Activated effector memory CD4-positive, alpha-beta T cell treated with Interleukin-2 at 50 U/mL for 16 hours (primary cell): ENCODE data around the gene LRBA.
"Not testable (repeated sequence)": the region's sequence is repeated elsewhere in the genome, so short reads cannot be mapped to it uniquely, and the experiment has no call there.

Experiments
- DNase-seq: peaks from one replicate; pipeline ENCODE4 v3.0.0-alpha.2; 2020

LRBA gene

DNA sequence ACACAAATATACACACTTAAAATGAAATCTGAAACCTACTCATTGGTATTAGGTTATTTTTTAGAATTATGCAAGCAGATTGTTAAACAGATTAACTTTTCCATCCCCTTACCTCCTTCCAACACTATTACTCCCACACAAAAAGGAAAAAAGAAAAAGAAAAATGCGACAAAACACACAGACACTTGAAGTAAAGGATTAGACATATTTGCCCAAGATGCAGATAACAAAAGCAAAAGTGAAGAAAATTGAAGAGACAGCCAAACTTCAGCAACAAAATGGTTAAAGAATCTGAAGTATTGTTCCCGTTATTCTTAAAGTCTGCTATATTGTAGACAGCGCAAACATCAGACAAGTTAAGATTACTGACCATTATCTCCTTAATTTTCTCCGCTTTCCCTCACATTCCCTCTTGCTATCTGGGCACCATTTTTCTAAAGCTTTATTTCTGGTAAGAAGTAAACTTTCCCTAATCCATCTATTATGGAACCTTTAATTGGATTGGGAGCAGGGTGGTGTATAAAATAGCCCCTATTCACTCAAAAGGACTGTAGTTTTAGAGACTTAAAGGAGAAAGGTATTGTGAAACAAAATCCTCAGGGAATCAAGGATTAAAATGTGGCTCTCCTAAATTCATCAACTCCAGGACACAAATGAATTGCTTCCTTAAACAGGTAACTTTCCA, 467.8 kb downstream of the LRBA start:
- DNase-seq: no peak

DNA sequence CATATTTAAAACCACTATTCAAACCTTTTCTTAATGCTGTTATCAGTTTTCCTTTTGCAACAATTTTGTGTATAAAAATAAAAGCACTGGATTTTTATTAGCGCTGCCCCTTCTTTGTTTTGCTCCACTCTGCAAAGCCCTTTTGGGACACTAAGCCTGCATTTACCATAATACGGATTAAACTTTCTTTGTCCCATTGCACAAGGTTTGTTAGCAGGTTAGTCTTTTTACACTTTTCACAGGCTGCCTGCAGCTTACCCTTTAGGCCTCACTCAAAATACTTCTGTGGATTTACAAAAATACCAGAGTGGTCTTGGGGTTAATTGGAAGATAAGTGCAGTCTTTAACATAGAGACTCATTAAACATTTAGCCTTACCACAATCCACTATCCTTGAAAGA, 468.8 kb downstream of the LRBA start:
- no peak for DNase-seq

DNA sequence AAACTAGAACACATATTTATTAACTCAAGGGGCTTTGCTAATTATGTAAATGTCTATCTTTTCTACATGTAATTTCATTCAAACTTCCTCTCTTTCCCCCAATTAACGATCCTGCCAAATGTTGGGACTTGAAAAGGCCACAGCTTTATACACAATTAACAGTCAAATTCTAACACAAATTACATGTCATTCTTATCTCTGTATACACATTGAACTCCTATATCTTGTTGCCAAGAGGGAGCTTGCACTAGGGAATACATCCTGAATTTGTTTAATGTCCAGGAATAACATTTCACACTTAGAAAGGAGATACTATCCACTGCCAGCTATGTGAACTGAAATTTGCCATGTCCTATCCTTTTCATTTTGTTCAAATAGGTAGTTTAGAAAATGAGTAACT, 472.0 kb downstream of the LRBA start:
- DNase-seq: no peak

DNA sequence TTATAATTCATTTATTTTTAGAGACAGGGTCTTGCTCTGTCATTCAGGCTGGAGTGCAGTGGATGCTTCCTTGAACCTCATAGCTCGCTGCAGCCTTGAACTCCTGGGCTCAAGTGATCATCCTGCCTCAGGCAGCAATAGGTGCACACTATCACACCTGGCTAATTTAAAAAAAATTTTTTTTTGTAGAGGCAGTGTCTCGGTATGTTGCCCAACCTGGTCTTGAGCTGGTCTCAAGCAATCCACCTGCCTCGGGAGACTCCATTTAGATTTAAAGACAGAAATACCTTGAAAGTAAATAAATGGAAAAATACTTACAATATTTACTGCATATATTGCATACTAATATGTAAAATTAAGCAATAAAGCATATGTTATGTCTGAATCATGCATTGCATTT, 473.4 kb downstream of the LRBA start:
- no peak for DNase-seq

DNA sequence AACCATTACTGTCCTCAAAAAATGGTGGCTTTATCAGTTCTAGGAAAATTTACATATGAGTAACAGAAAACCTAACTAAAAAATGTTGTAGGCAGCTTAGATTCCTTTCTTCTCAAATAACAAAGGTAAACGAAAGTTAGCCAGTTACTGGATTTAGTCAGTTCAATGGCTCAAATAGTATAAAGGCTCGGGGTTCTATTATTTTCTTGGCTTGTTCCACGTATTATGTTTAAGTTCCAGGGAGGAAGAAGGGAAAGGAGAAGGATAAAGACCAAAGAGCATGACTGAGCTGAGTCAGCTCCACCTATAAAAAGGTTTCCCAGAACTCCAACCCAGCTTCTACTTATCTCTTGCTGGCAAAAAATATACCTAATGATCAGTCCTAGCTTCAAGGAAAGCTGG, 474.1 kb downstream of the LRBA start:
- DNase-seq: no peak

- no peak for DNase-seq
Observed at GRCh38 chr4:150540536-150540935, 474.5 kb downstream of the LRBA start.

- not testable (repeated sequence) for DNase-seq
Observed at GRCh38 chr4:150537911-150538310, 477.2 kb downstream of the LRBA start.

DNA sequence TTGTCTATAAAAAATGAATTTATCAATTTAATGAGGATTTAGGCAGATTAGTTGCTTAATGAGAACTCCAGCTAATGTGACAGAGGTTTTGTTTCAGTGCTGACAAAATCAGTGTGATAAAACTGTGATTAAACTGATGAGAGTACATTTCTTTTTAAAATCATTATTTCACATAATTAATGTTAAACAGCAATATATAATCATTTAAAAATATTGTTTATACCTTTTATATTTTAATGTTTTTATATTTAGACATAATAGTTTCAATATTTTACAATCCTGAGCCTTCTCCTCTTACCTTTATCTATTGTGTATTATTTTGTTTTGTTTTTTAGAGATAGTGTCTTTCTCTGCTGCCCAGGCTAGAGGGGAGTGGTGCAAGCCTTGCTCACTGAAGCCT, 480.3 kb downstream of the LRBA start:
- no peak for DNase-seq

- DNase-seq: no peak
Observed at GRCh38 chr4:150533673-150534072, 481.4 kb downstream of the LRBA start.

DNA sequence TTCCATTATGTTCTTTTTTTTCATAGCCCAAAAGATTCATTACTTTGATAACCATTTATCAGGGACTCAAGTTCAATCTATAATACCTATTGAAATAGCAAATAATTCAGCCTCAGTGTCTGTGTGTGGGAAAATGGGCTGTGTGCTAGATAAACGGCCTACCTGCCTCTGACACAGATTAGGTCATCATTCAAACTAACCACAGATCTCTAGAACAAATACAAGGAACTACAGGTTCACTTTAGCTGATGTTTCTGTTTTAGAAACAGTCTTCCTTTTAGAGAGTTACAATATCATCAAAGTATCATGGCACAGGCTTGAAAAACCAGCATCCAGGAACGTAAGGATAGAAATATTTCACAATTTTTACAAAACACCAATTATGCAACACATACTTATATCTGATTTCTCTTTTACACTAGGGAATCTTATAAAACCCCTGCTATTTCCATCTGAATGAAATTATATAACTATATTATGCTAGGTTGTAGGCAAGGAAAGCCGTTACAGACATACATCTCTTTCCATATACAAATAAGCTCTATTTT, 489.7 kb downstream of the LRBA start:
- DNase-seq: no peak

GRCh38 chr4:150518559-150518958, 496.5 kb downstream of the LRBA start:
- DNase-seq: no peak

DNA sequence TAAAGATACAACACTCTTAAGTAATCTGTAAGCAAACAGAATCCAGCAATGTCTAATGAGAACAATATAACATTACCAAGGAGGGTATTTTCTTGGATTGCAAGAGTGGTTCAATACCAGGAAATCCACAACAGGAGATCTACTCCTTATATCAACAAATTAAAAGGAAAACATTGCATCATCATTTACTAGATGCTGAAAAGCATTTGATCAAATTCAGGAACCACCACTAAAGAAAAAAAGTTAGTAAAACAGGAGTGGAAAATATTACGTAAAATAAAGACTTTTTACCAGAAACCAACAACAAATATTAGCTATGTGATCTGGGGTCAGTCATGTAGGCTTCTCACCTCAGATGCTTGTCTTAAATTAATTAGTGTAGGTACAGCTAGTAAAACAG, 499.9 kb downstream of the LRBA start:
- no peak for DNase-seq

- no peak for DNase-seq
Observed at GRCh38 chr4:150514709-150515108, 500.4 kb downstream of the LRBA start.

GRCh38 chr4:150510176-150510865, 504.8 kb downstream of the LRBA start:
- no peak for DNase-seq

GRCh38 chr4:150507656-150508055, 507.4 kb downstream of the LRBA start:
- not testable (repeated sequence) for DNase-seq

DNA sequence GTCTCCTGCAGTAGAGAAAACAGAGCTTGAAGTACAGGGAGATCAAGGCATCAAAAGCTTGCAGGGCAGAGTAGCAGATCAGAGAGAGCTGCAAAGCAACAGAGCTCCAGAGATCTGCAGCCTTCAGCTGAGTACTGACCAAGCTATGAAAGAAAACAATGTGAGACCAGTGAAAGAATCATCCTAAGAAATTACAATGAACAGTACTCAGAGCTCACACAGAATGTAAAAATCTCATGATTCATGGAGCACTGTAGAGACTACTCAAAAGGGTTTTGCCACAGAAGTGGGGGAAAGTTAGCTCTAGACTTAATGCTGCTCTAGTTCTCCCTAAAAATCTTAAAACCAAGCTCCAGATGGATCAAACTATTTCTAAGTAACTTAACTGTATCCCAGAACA, 513.1 kb downstream of the LRBA start:
- no peak for DNase-seq

GRCh38 chr4:150501009-150501727, 513.9 kb downstream of the LRBA start:
- DNase-seq: no peak

- no peak for DNase-seq
Observed at GRCh38 chr4:150497612-150498011, 517.5 kb downstream of the LRBA start.

DNA sequence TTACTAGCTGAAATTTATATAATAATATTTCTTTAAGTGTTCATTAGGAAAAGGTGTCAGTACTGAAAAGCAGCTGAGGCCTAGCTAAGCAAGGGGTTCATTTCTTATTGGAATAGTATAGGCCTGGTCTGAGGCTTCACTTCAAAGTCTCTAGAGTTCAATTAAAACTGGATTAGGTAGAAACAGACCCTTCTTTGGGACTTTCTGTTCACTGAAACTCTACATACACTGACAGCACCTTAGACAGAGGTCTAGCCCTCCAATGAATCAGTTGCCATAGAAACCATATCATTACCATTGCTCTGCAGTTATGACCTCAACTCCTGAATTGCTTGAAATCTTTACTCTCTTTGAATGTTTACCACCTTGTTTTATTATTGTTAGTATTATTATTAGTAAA, 519.5 kb downstream of the LRBA start:
- DNase-seq: no peak

DNA sequence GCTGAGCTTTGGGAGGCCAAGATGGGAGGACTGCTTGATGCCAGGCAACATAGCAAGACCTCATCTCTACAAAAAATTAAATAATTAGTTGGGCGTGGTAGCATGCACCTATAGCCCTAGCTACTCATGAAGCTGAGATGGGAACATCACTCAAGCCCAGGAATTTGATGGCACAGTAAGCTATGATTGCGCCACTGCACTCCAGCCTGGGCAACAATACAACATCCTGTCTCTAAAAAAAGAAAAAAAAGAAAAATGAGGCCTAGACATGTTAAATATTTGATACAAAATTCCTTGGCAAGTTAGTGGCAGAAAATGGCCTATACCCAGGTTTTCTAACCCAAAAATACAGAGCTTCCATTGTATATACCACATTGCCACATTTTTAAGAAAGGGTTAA, 521.2 kb downstream of the LRBA start:
- no peak for DNase-seq

GRCh38 chr4:150491132-150492049, 523.7 kb downstream of the LRBA start:
- no peak for DNase-seq

- DNase-seq: no peak
Observed at GRCh38 chr4:150482581-150482980, 532.5 kb downstream of the LRBA start.

GRCh38 chr4:150479657-150480056, 535.4 kb downstream of the LRBA start:
- DNase-seq: no peak
